HTR-8/SVneo (cell line): ENCODE results near the gene SERPINA4.
"Not testable (repeated sequence)": the region's sequence is repeated elsewhere in the genome, so short reads cannot be mapped to it uniquely, and the experiment has no call there.

Source experiments
- DNase-seq: peaks from one replicate; pipeline ENCODE4 v3.0.0; 2011; ENCODE audit warnings: low spot score, mixed read lengths; ENCODE audit not compliant: insufficient read length
- FAIRE-seq: peaks from 2 replicates; lab custom pipeline; 2011; peaks lifted over from hg19 to GRCh38; lab: Jason Lieb, UNC

Gene SERPINA4

GRCh38 chr14:94562941-94563883 lies 2.0 kb downstream of the SERPINA4 start:
- FAIRE-seq: no peak
- no peak for DNase-seq

DNA sequence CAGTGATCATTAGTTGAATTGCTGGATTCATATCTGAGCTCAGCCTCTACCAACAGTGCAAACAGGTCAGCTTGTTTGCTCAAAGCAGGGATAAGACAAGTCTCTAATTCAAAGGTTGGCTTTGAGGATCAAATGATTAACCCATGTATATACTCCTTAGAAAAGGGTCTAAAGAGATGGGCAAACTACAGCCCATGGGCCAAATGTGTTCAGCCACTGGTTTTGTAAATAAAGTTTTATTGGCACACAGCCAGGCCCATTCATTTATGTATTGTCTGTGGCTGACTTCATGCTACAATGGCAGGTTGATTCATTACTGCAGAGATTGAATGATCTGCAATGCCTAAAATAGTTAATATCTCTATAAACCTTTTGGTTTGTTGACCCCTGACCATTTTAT lies 3.1 kb downstream of the SERPINA4 start:
- DNase-seq (no peak), FAIRE-seq (no peak)

- no peak for DNase-seq
- FAIRE-seq: no peak
Observed at GRCh38 chr14:94568186-94568585, 6.9 kb downstream of the SERPINA4 start.

- no peak for DNase-seq
- no peak for FAIRE-seq
Observed at GRCh38 chr14:94569381-94570001, 8.2 kb downstream of the SERPINA4 start.

GRCh38 chr14:94570002-94570400 lies 8.8 kb downstream of the SERPINA4 start:
- FAIRE-seq (no peak), DNase-seq (no peak)

DNA sequence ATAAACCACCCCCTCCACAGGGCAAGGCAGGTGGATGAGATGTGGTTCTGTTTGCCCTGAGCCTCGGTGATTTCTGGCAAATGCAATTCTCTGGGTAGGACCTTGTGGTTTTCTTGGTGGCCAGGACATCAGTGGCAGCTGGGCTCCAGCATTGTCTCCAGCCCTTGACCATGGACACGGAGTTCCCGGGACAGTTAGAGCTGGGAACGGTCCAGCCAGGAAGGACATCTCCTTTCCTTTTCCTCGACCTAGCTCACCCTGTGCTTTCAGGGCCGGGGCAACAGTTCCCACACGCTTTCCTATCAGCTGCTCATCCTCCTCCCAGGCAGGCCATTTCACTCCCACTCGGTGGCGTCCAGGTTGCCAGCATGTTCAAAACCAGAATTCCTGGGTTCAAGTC lies 9.2 kb downstream of the SERPINA4 start:
- DNase-seq (no peak), FAIRE-seq (no peak)

- no peak for DNase-seq
- no peak for FAIRE-seq
Observed at GRCh38 chr14:94571395-94571794, 10.2 kb downstream of the SERPINA4 start.

GRCh38 chr14:94571950-94572349 lies 10.7 kb downstream of the SERPINA4 start:
- no peak for DNase-seq
- no peak for FAIRE-seq

DNA sequence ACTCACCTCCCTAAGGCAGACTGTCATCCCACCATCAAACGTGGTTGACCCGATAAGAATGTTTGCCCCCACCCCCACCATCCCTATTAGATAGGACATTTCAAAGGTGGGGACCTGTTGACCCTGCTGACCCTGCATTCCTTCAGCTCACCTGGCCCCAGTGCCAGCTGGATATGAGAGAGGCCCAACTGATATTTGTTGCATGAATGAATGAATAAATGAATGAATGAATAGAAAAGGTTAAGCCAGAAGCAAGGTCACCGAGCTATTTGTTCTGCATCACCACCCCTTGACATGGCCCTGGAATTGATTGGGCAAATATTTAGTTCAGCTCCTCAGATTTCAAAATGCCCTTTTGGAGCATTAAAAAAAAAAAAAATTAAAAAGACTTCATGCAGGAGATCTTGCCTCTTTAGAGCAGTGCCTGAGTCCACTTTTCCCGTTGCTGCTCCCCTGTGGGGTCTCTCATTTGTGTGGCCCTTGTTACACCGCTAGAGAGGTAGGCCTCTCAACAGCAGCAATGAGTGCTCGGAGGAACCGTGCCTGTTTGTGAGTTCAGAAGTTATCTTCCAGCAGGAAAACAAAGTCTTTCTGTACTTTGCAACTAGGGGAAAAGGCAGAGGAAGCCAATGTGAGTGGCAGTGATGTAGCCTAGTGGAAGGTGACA lies 11.5 kb downstream of the SERPINA4 start:
- DNase-seq: no peak
- FAIRE-seq: no peak

DNA sequence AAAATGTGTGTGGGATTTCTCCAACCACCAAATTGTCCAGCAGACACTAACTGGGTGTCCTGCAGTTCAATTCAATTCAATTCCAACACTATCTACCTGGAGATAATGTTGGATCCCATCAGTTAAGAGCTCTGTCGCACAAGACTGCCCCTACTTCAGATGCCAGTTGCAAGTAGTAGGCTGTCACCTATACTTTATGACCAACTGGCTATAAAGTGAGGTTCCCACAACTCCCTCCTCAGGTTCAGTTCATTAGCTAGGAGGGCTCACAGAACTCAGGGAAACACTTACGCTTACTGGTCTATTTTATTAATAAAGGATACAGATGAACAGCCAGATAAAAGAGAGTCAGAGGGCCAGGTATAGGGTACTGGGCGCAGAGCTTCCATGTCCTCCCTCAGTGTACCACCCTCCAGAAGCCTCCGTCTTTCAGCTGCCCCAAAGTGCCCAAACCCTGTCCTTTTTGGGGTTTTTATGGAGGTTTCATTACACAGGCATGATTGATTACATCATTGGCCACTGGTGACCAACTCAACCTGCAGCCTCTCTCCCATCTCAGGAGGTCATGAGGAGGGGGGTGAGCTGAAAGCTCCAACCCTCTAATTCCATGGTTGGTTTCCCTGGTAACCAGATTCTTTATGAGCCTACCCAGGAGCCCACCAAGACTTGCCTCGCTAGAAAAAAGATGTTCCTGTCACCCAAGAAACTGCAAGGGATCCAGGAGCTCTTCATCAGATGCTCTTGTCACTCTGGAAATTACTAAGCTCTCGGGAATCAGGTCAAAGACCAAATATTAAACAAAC lies 12.4 kb downstream of the SERPINA4 start:
- FAIRE-seq (no peak), DNase-seq (no peak)

DNA sequence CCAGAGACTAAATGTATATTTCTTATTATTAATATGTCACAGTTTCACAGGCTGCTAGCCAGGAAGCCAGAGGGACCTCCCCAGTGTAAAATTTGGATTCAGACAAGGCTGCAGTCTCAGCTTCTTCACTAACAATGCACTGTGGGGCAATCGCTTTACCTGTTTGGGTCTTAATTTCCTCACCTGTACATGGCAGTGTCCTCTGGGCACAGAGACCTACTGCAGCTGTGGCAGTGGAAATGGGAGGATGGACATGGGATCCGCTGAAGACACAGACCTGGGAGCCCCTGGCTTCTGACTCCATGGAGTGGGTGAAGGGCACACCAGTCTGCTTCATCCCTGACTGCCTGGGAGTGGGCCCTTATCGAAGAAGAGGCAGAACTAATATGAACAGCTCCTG lies 13.1 kb downstream of the SERPINA4 start:
- no peak for FAIRE-seq
- no peak for DNase-seq

- FAIRE-seq (no peak), DNase-seq (no peak)
Observed at GRCh38 chr14:94575730-94576585, 14.7 kb downstream of the SERPINA4 start.

DNA sequence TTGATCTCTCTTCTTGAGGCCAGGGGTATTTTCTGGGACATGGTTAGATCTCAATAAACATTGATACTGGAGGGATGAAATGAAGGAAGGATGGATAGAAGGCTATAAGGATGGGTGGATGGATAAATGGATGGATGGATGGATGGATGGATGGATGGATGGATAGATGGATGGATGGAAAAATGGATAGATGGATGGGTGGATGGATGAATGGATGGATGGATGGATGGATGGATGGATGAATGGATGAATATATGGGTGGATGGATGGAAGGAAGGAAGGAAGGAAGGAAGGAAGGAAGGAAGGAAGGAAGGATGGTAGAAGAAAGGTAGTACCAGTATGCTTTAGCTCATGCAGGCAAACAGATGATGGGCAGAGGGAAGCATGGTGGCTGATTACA lies 16.2 kb downstream of the SERPINA4 start:
- not testable (repeated sequence) for DNase-seq, FAIRE-seq

- no peak for FAIRE-seq
Observed at GRCh38 chr14:94578712-94579111, 17.5 kb downstream of the SERPINA4 start.

DNA sequence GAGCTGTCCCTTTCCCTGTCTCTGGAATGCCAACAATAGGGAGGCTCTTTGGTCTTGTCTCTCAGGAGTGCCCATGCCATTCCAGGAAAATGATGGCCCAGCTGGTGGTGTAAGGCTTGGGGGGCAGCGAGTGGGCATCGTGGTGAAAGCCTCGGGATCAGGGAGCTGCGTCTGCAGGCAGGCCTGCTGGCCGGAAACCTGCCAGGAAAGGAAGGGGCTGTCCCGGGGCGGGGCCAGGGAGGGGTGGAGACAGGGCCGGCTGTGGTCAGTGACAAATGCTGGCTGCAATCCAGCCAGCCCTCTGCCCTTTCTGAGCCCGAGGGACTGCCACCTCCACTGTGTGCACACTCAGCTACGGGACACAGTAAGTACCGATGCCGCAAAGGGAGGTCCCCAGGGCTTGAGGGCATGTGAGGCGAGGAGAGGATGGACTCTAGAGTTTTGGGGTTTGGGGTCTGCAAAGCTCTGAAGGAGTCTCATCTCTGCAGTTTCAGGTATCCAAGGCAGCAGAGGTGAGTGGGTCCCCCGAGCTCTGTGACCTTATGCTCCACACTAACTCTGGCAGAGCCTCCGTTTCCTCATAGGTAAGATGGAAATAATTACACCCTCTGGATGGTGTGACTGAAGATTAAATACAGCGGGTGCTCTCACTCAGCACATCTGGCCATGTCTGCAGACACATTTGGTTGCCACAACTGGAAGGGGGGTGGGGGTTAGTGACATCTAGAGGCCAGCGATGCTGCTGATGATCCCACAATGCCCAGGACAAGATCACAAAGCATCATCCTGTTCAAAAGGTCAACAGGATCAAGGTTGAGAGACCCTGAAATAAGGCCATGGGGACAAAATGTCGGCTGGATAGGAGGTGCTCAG lies 20.1 kb downstream of the SERPINA4 start, which contains the start of gene SERPINA5:
TSS of gene SERPINA5 (plus strand) at position 300 of the 873 bp plus-strand sequence. CDS start 5,937 bp downstream, outside the sequence.
- FAIRE-seq (no peak), DNase-seq (peak; percentile 35)

More at GRCh38 chr14:94578712-94579111, 17.5 kb downstream of the SERPINA4 start:
- DNase-seq: no peak

- no peak for FAIRE-seq
Observed at GRCh38 chr14:94582199-94582750, 21.0 kb downstream of the SERPINA4 start.

DNA sequence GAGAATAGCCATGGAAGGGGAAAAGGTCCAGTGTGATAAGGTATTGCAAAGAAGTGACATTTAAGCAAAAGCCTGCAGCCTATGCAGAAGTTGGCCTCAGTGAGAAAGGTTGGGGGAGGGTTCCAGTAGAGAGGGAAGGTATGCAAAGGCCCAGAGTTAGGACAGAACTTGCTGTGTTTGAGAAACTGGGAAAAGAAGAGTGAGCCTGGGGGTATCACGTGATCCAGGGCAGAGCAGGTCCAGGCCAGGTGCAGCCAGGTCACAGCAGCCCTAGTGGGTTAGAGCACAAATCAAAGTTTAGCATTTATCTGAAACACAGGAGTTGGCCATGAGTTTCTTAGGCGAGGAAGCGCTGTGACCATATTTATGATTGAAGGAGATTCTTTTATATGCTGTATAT lies 21.6 kb downstream of the SERPINA4 start:
- FAIRE-seq (no peak), DNase-seq (no peak)

More at GRCh38 chr14:94582199-94582750, 21.0 kb downstream of the SERPINA4 start:
- no peak for DNase-seq

DNA sequence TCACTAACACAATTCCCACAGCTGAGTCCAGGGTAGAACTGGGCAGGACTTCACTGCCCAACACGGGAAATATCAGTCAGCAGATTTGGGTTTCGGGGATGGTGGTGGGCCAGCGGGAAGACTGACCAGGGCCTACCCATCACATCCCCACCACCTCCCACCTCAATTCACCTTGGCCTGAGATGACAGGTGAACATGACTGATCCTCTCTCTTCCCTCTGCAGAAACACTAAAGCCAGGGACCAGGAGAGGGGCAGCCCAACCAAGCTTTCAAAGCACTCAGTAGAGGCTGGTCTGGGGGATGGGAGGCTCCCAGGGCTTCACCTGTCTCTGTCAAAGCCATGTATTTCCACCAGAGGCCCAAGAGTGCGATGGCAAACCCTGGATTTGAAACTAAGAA lies 22.3 kb downstream of the SERPINA4 start:
- no peak for DNase-seq
- FAIRE-seq: no peak
